Body of pancreas (tissue), 4 donors: ENCODE measurements around the gene POU3F3.

Experiments
- CTCF ChIP-seq, 7 experiments: fragments of 450-650 bp in 4 of 7; fragments of 200-600 bp in 3 of 7; sonication (generic) in 3 of 7; IDR thresholded peaks; one replicate each; pipeline ENCODE4 v1.5.1; 2016 to 2019; ENCODE audit warnings: antibody characterized with exemption in 7 of 7
- POLR2A ChIP-seq, 3 donors: fragments of 450-650 bp; IDR thresholded peaks; one replicate each; pipeline ENCODE4 v1.6.1; 2016; ENCODE audit warnings: antibody characterized with exemption in 3 of 3, mild to moderate bottlenecking in 2 of 3

- TF ChIP-seq POLR2A (IDR thresholded peaks at IDR 0.05) (no peak), CTCF (IDR thresholded peaks at IDR 0.05) (no peak)
These were observed 19.3 kb upstream of the POU3F3 start for GRCh38 chr2:104834431-104835153.
